K562 (cell line): Measurements from ENCODE around the gene DCPS. TPM values are rescaled to one million over a fixed set of nuclear protein-coding genes. Genes with fewer than 3 reads are reported as not detected.

ENCODE experiments used
- CREB1 ChIP-seq, 2 experiments: sonication (generic) in 1 of 2; formaldehyde crosslinking in 1 of 2; IDR thresholded peaks; 2 replicates each; pipeline versions ENCODE4 v1.6.1 to v1.8.0; 2012 to 2022; ENCODE audit warnings: inconsistent platforms in 1 of 2, mild to moderate bottlenecking in 1 of 2, missing genetic modification reagents in 1 of 2, moderate library complexity in 1 of 2
- E2F6 ChIP-seq, 2 experiments: IDR thresholded peaks; 2 replicates each; pipeline ENCODE4 v1.6.1; 2011; ENCODE audit warnings: borderline replicate concordance in 1 of 2, control low read depth in 1 of 2, low read depth in 1 of 2, low read length in 1 of 2, mild to moderate bottlenecking in 1 of 2, mixed read lengths in 1 of 2, moderate library complexity in 1 of 2; ENCODE audit not compliant: insufficient read depth in 1 of 2, insufficient read length in 1 of 2, poor library complexity in 1 of 2, severe bottlenecking in 1 of 2; ENCODE audit errors: extremely low read depth in 1 of 2
- ELK3 ChIP-seq: fragments of 450-650 bp; formaldehyde crosslinking; IDR thresholded peaks from 2 replicates; pipeline ENCODE4 v1.4.0; 2020; ENCODE audit warnings: mild to moderate bottlenecking
- ESRRB ChIP-seq: fragments of 250-450 bp; sonication (Bioruptor Pico); IDR thresholded peaks from 2 replicates; pipeline ENCODE4 v1.5.0; 2020; ENCODE audit warnings: mild to moderate bottlenecking, moderate library complexity, borderline replicate concordance
- FOXJ3 ChIP-seq: sonication (generic); formaldehyde crosslinking; IDR thresholded peaks from 2 replicates; pipeline ENCODE4 v1.4.0; 2020; ENCODE audit warnings: mild to moderate bottlenecking, missing genetic modification reagents
- HOXB6 ChIP-seq: fragments of 250-450 bp; sonication (Bioruptor Pico); IDR thresholded peaks from 2 replicates; pipeline ENCODE4 v1.5.1; 2022; ENCODE audit warnings: mild to moderate bottlenecking, borderline replicate concordance
- NBN ChIP-seq: fragments of 450-650 bp; IDR thresholded peaks from 2 replicates; pipeline ENCODE4 v1.6.1; 2016; ENCODE audit warnings: low read depth, mild to moderate bottlenecking
- NFE2L1 ChIP-seq: fragments of 450-650 bp; IDR thresholded peaks from 2 replicates; pipeline ENCODE4 v1.6.1; 2016; ENCODE audit warnings: missing genetic modification characterization, low read depth, mild to moderate bottlenecking, missing compliant biosample characterization, moderate library complexity, borderline replicate concordance
- SIN3A ChIP-seq, 2 experiments: fragments of 150-350 bp in 1 of 2; IDR thresholded peaks; 2 replicates each; pipeline ENCODE4 v1.6.1; 2011 to 2016; ENCODE audit warnings: borderline replicate concordance in 2 of 2, low read depth in 2 of 2, low read length in 2 of 2, mild to moderate bottlenecking in 2 of 2, moderate library complexity in 2 of 2; ENCODE audit not compliant: control insufficient read depth in 1 of 2
- SRF ChIP-seq, 2 experiments: fragments of 250-450, 450-650 bp in 1 of 2; sonication (Bioruptor Pico) in 1 of 2; sonication (generic) in 1 of 2; formaldehyde crosslinking; IDR thresholded peaks; 2 replicates each; pipeline versions ENCODE4 v1.5.0 to v1.5.1; 2020 to 2022; ENCODE audit warnings: mild to moderate bottlenecking in 1 of 2, missing genetic modification reagents in 1 of 2
- TEAD2 ChIP-seq: fragments of 450-650 bp; IDR thresholded peaks from 2 replicates; pipeline ENCODE4 v1.6.1; 2016; ENCODE audit warnings: missing genetic modification characterization, control low read depth, missing compliant biosample characterization
- ZBTB2 ChIP-seq: fragments of 450-650 bp; IDR thresholded peaks from 2 replicates; pipeline ENCODE4 v1.6.1; 2016; ENCODE audit warnings: antibody characterized with exemption
- ZNF445 ChIP-seq: fragments of 250-450 bp; sonication (Bioruptor Pico); IDR thresholded peaks from 2 replicates; pipeline ENCODE4 v1.4.0; 2020; ENCODE audit warnings: low read depth, mild to moderate bottlenecking, moderate library complexity
- polyA plus RNA-seq, 8 experiments: library from polyadenylated mRNA; depleted of rRNA in 4 of 8; stranded (reverse) in 5 of 8; unstranded in 3 of 8; fragments of >200 nt; fragmentation: Nextera tagmentation in 2 of 8; fragmentation: Illumina TruSeq in 1 of 8; extraction: Ambion mirVana in 2 of 8; extraction: Trizol in 1 of 8; gene quantifications; 2 replicates each; pipeline versions ENCODE4 v1.2.1 to v1.2.3, GENCODE V29; 2011 to 2014; ENCODE audit warnings: inconsistent platforms in 1 of 8, missing spikeins in 1 of 8
- total RNA-seq, 7 experiments: library from RNA; depleted of rRNA in 6 of 7; stranded (reverse); fragments of >200 nt in 6 of 7; fragmentation: Illumina TruSeq in 2 of 7; extraction: Trizol in 2 of 7; gene quantifications; 2 replicates each; pipeline versions ENCODE4 v1.2.1 to v1.2.3, GENCODE V29; 2011 to 2021; ENCODE audit warnings: low replicate concordance in 1 of 7
- TF ChIP-seq, protein P1 (sequence below): fragments of 250-450 bp; sonication (Bioruptor Pico); IDR thresholded peaks from 2 replicates; pipeline ENCODE4 v1.8.0; 2021; ENCODE audit warnings: mild to moderate bottlenecking, moderate library complexity
- TF ChIP-seq, protein P2 (sequence below): sonication (generic); formaldehyde crosslinking; IDR thresholded peaks from 2 replicates; pipeline ENCODE4 v1.8.0; 2022; ENCODE audit warnings: mild to moderate bottlenecking, missing genetic modification reagents, borderline replicate concordance
- TF ChIP-seq, protein P3 (sequence below): sonication (generic); formaldehyde crosslinking; IDR thresholded peaks from 2 replicates; pipeline ENCODE4 v1.5.0; 2020; ENCODE audit warnings: missing genetic modification reagents

Gene DCPS
- total and polyA plus RNA-seq, 9 of the 15 experiments (the other 6 are each of a cell fraction or from before 2014, with no cell fraction given): 8.7 to 38.1 (median 17.9) TPM

DNA sequence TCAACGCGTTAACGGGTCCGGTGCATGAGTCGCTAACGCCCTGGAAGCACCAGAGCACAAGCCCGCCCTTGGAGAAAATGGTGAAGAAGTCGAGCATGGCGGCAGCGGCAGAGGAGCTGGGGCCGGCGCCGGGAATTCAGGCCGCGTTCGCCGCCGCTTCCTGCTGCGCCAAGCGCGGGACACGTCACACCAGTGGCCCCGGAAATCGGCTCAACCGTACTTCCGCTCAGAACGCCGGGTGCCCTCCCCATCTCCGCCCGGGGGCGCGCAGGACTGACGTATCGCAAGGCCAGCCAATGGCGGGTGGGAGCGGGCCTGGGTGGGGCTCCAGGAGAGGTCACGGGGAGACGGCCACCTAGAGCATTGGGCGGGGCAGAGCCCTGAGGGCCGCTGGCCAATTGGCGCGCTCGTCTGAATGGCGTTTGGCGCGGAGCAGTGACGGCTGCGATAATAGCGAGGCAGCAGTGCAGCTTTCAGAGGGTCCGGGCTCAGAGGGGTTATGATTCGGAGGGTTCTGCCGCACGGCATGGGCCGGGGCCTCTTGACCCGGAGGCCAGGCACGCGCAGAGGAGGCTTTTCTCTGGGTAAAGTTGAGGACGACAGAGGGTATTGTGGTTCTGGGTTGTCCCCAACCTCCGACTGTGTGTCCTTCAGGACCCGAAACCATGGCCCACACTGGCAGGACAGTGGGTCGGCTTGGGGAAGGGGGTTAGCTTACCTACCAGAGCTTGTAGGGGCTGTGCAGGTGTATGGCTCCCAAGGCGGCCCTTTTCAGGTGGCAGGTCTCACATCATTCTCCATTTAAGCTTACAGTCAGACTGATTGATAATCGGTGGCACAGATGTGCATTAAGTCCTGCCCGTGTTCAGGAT, 34.9 kb upstream of the DCPS start, which contains the start of the genes FOXRED1 and SRPRA (continued):
- TF ChIP-seq, protein P1, sequence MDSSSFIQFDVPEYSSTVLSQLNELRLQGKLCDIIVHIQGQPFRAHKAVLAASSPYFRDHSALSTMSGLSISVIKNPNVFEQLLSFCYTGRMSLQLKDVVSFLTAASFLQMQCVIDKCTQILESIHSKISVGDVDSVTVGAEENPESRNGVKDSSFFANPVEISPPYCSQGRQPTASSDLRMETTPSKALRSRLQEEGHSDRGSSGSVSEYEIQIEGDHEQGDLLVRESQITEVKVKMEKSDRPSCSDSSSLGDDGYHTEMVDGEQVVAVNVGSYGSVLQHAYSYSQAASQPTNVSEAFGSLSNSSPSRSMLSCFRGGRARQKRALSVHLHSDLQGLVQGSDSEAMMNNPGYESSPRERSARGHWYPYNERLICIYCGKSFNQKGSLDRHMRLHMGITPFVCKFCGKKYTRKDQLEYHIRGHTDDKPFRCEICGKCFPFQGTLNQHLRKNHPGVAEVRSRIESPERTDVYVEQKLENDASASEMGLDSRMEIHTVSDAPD (CRISPR knock-in tag): no peak
- TF ChIP-seq FOXJ3 (no peak), SRF (CRISPR knock-in tag; IDR thresholded peaks at IDR 0.05) (peak in 1 of 2 experiments; percentile 56; a peak in 2 of 4 replicates), ELK3 (CRISPR knock-in tag) (no peak), CREB1 (IDR thresholded peaks at IDR 0.05) (peak; percentile 99), CREB1 (CRISPR knock-in tag; IDR thresholded peaks at IDR 0.05) (peak; percentile 99), TEAD2 (no peak), NFE2L1 (no peak), ZNF445 (CRISPR knock-in tag) (no peak), SIN3A (IDR thresholded peaks at IDR 0.05; ENCODE audit: borderline replicate concordance in 2 of 2, control insufficient read depth in 1 of 2, low read depth in 2 of 2, low read length in 2 of 2) (peak; percentile 61 to 86; a peak in 3 of 4 replicates), HOXB6 (CRISPR knock-in tag) (no peak), ZBTB2 (no peak), NBN (peak; percentile 74; the same call in 1 of the 2 replicates), E2F6 (IDR thresholded peaks at IDR 0.05; ENCODE audit: borderline replicate concordance in 1 of 2, extremely low read depth in 1 of 2, insufficient read depth in 1 of 2, insufficient read length in 1 of 2, low read depth in 1 of 2, low read length in 1 of 2, poor library complexity in 1 of 2, severe bottlenecking in 1 of 2) (peak in 1 of 2 experiments; percentile 36), ESRRB (CRISPR knock-in tag) (no peak)
- TF ChIP-seq, protein P2, sequence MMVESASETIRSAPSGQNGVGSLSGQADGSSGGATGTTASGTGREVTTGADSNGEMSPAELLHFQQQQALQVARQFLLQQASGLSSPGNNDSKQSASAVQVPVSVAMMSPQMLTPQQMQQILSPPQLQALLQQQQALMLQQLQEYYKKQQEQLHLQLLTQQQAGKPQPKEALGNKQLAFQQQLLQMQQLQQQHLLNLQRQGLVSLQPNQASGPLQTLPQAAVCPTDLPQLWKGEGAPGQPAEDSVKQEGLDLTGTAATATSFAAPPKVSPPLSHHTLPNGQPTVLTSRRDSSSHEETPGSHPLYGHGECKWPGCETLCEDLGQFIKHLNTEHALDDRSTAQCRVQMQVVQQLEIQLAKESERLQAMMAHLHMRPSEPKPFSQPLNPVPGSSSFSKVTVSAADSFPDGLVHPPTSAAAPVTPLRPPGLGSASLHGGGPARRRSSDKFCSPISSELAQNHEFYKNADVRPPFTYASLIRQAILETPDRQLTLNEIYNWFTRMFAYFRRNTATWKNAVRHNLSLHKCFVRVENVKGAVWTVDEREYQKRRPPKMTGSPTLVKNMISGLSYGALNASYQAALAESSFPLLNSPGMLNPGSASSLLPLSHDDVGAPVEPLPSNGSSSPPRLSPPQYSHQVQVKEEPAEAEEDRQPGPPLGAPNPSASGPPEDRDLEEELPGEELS: no peak
- TF ChIP-seq, protein P3, sequence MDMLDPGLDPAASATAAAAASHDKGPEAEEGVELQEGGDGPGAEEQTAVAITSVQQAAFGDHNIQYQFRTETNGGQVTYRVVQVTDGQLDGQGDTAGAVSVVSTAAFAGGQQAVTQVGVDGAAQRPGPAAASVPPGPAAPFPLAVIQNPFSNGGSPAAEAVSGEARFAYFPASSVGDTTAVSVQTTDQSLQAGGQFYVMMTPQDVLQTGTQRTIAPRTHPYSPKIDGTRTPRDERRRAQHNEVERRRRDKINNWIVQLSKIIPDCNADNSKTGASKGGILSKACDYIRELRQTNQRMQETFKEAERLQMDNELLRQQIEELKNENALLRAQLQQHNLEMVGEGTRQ (CRISPR knock-in tag): peak; percentile 92
